Lung (tissue), 12 donors: ENCODE results near the gene SDK1. TPM values are rescaled to one million over a fixed set of nuclear protein-coding genes. Genes with fewer than 3 reads are reported as not detected.

Experiments
- ATAC-seq: fragments of 200-7000 bp; cut with Tn5 transposase; one replicate; pipeline ENCODE4 v1.9.1; 2020; ENCODE audit warnings: moderate number of reproducible peaks; ENCODE audit not compliant: insufficient read depth, low FRiP score
- DNase-seq, 3 donors: peaks; one replicate each; pipeline ENCODE4 v3.0.0-alpha.2; 2013 to 2017
- H3K27ac ChIP-seq, 2 donors: one replicate each; pipeline ENCODE4 v1.5.1; 2013; ENCODE audit warnings: mild to moderate bottlenecking in 2 of 2, moderate library complexity in 2 of 2, control low read depth in 1 of 2, inconsistent platforms in 1 of 2, low read depth in 1 of 2, low read length in 1 of 2
- H3K27me3 ChIP-seq, 3 donors: one replicate each; pipeline ENCODE4 v1.5.1; 2013; ENCODE audit warnings: low read length in 2 of 3; ENCODE audit not compliant: control insufficient read depth in 3 of 3, insufficient read depth in 3 of 3
- H3K36me3 ChIP-seq, 4 donors: one replicate each; pipeline ENCODE4 v1.5.1; 2013; ENCODE audit warnings: low read length in 4 of 4, mild to moderate bottlenecking in 1 of 4, moderate library complexity in 1 of 4; ENCODE audit not compliant: control insufficient read depth in 4 of 4, insufficient read depth in 4 of 4
- H3K4me1 ChIP-seq, 5 donors: one replicate each; pipeline ENCODE4 v1.5.1; 2013; ENCODE audit warnings: low read length in 5 of 5, mild to moderate bottlenecking in 2 of 5, moderate library complexity in 1 of 5; ENCODE audit not compliant: control insufficient read depth in 5 of 5, insufficient read depth in 5 of 5
- H3K4me3 ChIP-seq: one replicate; pipeline ENCODE4 v1.5.1; 2013; ENCODE audit warnings: mild to moderate bottlenecking, control low read depth, moderate library complexity
- H3K9ac ChIP-seq, 2 donors: one replicate each; pipeline ENCODE4 v1.5.1; 2013; ENCODE audit warnings: low read length in 2 of 2, control low read depth in 1 of 2; ENCODE audit not compliant: insufficient read depth in 1 of 2
- H3K9me3 ChIP-seq, 4 donors: one replicate each; pipeline ENCODE4 v1.5.1; 2013; ENCODE audit warnings: low read length in 3 of 4, mild to moderate bottlenecking in 1 of 4, moderate library complexity in 1 of 4; ENCODE audit not compliant: control insufficient read depth in 4 of 4, insufficient read depth in 3 of 4
- CTCF ChIP-seq: IDR thresholded peaks from 2 replicates; pipeline ENCODE4 v1.5.1; 2012; ENCODE audit warnings: mild to moderate bottlenecking; ENCODE audit errors: control extremely low read depth, extremely low read depth
- WGBS, 2 donors: extraction: QIAGEN DNeasy Blood & Tissue Kit; methylation state at CpG; one replicate each; pipeline ENCODE4 v1.1.7; 2013; 5-methylcytosine and 5-hydroxymethylcytosine counted together
- polyA plus RNA-seq, 2 donors: library from polyadenylated mRNA; stranded (reverse); fragments of 200-250 nt; gene quantifications; one replicate each; pipeline ENCODE4 v1.2.1, GENCODE V29; 2013
- total RNA-seq, 2 donors: library from RNA; depleted of rRNA in 1 of 2; stranded (reverse); fragments of >200 nt in 1 of 2; gene quantifications; one replicate each; pipeline ENCODE4 v1.2.1, GENCODE V29; 2014 to 2021
- donor health status: control.
- donor health status: control.
- donor health status: Bipolar disorder and iron deficiency.
- donor health status: healthy.
- donor health status: DM: yes; HTN: yes; CAD: no.

Gene SDK1
- total and polyA plus RNA-seq, 4 donors = 3.7 to 30.1 (median 12.7) TPM

- Histone ChIP-seq H3K9ac (no peak overlapping the region), H3K4me1 (peaks cover 0 to 32% (median 4%) of the 10 kb centered on the region in 5 donors), H3K27me3 (no peaks in the 10 kb centered on the region), H3K9me3 (peaks cover 0 to 2% (median 0%) of the 10 kb centered on the region in 4 donors), H3K4me3 (no peak overlapping the region), H3K27ac (no peak overlapping the region), H3K36me3 (no peaks in the 10 kb centered on the region)
- DNase-seq = peak; percentile 54 to 66 (median 56)
- 79 to 83% methylated on average over 20 to 21 of the region's 21 CpGs for WGBS, 2 donors
- ATAC-seq = no peak
- TF ChIP-seq CTCF = no peak
These were observed 838.9 kb downstream of the SDK1 start for GRCh38 chr7:4139656-4140625.

DNA sequence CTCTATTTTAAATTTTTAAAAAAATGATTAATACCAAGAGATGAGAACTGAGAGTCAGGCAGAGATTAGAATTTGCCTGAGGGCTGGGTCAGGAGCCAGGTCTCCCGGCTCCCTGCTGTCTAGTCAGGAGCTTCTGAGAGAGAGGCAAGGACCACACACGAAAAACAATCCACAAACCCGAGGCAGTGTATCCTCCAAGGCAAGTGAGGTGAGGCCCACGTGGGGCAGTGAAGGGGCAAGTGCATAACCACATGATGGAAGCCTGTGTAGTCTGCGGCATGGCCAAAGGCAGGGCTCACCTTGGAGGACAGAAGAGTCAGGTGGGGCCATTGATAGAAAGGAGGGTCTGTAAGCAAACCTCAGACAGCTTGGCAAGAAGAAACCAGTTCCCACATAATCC, 839.9 kb downstream of the SDK1 start:
- WGBS, 2 donors = 79 to 91% methylated on average over 5 of the region's 5 CpGs
- H3K9me3 ChIP-seq = peaks cover 0 to 4% (median 0%) of the 10 kb centered on the region in 4 donors
- DNase-seq (no peak), ATAC-seq (no peak)
- no peak overlapping the region for H3K27ac ChIP-seq
- H3K4me1 ChIP-seq = peaks cover 0 to 37% (median 4%) of the 10 kb centered on the region in 5 donors
- H3K36me3 ChIP-seq = no peaks in the 10 kb centered on the region
- H3K9ac ChIP-seq = no peak overlapping the region
- no peaks in the 10 kb centered on the region for H3K27me3 ChIP-seq
- H3K4me3 ChIP-seq = no peak overlapping the region
- TF ChIP-seq CTCF = no peak

GRCh38 chr7:4143006-4143405, 842.0 kb downstream of the SDK1 start:
- Histone ChIP-seq H3K27me3 (no peaks in the 10 kb centered on the region), H3K27ac (no peak overlapping the region), H3K36me3 (peaks cover 0 to 4% (median 0%) of the 10 kb centered on the region in 4 donors), H3K4me1 (peaks cover 0 to 43% (median 4%) of the 10 kb centered on the region in 5 donors), H3K9ac (no peak overlapping the region), H3K4me3 (no peak overlapping the region), H3K9me3 (peaks cover 0 to 4% (median 0%) of the 10 kb centered on the region in 4 donors)
- no peak for TF ChIP-seq CTCF
- 91 to 93% methylated on average over 7 of the region's 7 CpGs for WGBS, 2 donors
- peak in 1 of 3 donors; percentile 4 for DNase-seq
- no peak for ATAC-seq
